ENCODE results near the gene ZNF598.

ZNF598 gene

DNA sequence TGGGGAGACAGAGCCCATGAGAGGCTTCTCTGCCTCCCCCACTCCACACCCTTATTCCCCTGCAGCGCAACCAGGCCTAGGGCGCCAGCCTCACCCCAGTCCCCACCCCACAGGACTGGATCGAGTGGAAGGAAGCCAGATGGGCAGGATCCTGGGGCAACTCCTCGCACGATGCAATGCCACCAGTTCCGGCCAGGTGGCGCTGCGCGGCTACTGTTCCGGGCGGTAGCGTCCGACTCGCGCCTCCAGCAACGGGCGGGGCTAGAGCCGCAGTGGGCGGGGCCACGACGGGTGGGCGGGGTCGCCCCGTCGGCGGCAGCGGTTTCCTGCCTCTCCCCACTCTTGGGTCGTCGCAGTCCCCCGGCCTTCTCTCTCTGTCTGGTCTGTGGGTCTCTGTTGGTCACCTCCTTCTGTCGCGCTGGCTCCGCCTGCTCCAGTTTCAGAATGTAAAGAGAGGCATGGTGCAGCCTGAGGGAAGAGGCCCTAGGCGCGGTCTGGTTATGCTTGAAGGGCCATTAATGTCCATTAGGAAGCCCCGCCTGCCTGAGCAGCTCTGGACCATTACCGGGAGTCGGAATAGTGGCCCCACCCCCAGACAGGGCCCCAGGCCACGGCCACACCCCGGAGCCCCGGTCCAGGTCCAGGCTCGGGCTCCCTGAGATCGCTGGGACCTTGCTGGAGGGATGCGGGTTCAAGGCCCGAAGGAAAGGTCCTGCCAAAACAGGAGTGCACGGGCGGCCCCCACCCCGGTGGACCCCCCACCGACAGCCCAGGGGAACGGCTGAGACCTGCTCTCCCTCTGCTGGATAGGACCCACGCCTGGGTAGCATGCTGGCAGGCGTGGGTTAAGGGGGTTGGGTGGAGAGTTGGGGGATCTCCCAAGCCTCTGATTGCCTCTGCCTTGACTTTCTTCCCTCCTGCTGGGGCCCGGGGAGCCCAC lies 13.7 kb upstream of the ZNF598 start (continued):
- TF ChIP-seq, protein P1, sequence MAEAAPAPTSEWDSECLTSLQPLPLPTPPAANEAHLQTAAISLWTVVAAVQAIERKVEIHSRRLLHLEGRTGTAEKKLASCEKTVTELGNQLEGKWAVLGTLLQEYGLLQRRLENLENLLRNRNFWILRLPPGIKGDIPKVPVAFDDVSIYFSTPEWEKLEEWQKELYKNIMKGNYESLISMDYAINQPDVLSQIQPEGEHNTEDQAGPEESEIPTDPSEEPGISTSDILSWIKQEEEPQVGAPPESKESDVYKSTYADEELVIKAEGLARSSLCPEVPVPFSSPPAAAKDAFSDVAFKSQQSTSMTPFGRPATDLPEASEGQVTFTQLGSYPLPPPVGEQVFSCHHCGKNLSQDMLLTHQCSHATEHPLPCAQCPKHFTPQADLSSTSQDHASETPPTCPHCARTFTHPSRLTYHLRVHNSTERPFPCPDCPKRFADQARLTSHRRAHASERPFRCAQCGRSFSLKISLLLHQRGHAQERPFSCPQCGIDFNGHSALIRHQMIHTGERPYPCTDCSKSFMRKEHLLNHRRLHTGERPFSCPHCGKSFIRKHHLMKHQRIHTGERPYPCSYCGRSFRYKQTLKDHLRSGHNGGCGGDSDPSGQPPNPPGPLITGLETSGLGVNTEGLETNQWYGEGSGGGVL (tag by site-specific recombination; IDR thresholded peaks at IDR 0.05): no peak; the same call in 1 of the 2 replicates
- TF ChIP-seq, protein P2, sequence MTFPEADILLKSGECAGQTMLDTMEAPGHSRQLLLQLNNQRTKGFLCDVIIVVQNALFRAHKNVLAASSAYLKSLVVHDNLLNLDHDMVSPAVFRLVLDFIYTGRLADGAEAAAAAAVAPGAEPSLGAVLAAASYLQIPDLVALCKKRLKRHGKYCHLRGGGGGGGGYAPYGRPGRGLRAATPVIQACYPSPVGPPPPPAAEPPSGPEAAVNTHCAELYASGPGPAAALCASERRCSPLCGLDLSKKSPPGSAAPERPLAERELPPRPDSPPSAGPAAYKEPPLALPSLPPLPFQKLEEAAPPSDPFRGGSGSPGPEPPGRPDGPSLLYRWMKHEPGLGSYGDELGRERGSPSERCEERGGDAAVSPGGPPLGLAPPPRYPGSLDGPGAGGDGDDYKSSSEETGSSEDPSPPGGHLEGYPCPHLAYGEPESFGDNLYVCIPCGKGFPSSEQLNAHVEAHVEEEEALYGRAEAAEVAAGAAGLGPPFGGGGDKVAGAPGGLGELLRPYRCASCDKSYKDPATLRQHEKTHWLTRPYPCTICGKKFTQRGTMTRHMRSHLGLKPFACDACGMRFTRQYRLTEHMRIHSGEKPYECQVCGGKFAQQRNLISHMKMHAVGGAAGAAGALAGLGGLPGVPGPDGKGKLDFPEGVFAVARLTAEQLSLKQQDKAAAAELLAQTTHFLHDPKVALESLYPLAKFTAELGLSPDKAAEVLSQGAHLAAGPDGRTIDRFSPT (tag by site-specific recombination; IDR thresholded peaks at IDR 0.05): peak; percentile 64; the same call in 1 of the 2 replicates
- peak; percentile 71 for TF ChIP-seq GLIS2 (tag by site-specific recombination; IDR thresholded peaks at IDR 0.05)
- 0 out of 2 replicates have a peak, but pooled peaks have one; percentile 15 for TF ChIP-seq ZNF843 (tag by site-specific recombination; IDR thresholded peaks at IDR 0.05)
- no peak for TF ChIP-seq ZFP3 (tag by site-specific recombination; IDR thresholded peaks at IDR 0.05; ENCODE audit: low read depth)
- peak; percentile 65; the same call in 1 of the 2 replicates for TF ChIP-seq ZNF391 (tag by site-specific recombination; IDR thresholded peaks at IDR 0.05; ENCODE audit: borderline replicate concordance, low read depth)

DNA sequence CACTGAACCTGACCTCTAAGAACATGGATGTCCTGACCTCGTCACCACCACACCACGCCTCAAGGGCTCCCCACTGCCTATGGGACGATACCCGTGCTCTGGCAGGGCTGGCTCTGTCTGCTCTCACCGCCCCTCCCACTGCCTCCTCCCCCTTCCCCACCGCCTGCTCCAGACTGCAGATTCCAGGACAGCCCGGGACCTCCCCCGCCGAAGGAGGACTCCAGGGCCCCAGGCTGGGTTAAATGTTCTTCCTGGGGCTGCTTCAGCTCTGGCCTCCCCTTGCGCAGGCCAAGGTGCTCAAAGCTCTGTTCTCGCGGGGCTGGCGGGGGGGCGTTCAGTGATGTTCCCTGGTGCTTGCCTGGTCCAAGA lies 13.1 kb upstream of the ZNF598 start:
- CTCF ChIA-PET: interaction anchor here (0.6 to 3.9 kb wide), 17 partner anchors 10 to 185 kb away, joined by 3 to 35 read pairs (median 5); partner anchors contain the start of genes NTHL1, TRAF7 and TSC2
- POLR2A ChIA-PET: interaction anchor here (0.6 to 3.2 kb wide), 8 partner anchors 11 to 246 kb away, joined by 5 to 18 read pairs (median 6); partner anchors contain the start of genes PGP and TRAF7
- H3K9me3 ChIP-seq (ENCODE audit: control insufficient read depth, insufficient read depth, low read depth, low read length): no peaks in the 10 kb centered on the region
- no peak overlapping the region for H3K27ac ChIP-seq (ENCODE audit: extremely low read depth, low read depth, low read length)
- H3K36me3 ChIP-seq (ENCODE audit: control insufficient read depth in 2 of 2, insufficient read depth in 1 of 2, low read length in 2 of 2): no peaks in the 10 kb centered on the region
- TF ChIP-seq, protein P3, sequence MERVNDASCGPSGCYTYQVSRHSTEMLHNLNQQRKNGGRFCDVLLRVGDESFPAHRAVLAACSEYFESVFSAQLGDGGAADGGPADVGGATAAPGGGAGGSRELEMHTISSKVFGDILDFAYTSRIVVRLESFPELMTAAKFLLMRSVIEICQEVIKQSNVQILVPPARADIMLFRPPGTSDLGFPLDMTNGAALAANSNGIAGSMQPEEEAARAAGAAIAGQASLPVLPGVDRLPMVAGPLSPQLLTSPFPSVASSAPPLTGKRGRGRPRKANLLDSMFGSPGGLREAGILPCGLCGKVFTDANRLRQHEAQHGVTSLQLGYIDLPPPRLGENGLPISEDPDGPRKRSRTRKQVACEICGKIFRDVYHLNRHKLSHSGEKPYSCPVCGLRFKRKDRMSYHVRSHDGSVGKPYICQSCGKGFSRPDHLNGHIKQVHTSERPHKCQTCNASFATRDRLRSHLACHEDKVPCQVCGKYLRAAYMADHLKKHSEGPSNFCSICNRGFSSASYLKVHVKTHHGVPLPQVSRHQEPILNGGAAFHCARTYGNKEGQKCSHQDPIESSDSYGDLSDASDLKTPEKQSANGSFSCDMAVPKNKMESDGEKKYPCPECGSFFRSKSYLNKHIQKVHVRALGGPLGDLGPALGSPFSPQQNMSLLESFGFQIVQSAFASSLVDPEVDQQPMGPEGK (tag by site-specific recombination; IDR thresholded peaks at IDR 0.05): no peak
- TF ChIP-seq ZFHX2 (tag by site-specific recombination; conservative IDR thresholded peaks at IDR 0.05): 0 out of 2 replicates have a peak, but pooled peaks have one; percentile 10
- TF ChIP-seq ZNF501 (tag by site-specific recombination; IDR thresholded peaks at IDR 0.05): no peak
- no peak for TF ChIP-seq ZNF707 (tag by site-specific recombination; IDR thresholded peaks at IDR 0.05)
- TF ChIP-seq ZNF776 (tag by site-specific recombination; IDR thresholded peaks at IDR 0.05; ENCODE audit: borderline replicate concordance): no peak
- TF ChIP-seq, protein P4, sequence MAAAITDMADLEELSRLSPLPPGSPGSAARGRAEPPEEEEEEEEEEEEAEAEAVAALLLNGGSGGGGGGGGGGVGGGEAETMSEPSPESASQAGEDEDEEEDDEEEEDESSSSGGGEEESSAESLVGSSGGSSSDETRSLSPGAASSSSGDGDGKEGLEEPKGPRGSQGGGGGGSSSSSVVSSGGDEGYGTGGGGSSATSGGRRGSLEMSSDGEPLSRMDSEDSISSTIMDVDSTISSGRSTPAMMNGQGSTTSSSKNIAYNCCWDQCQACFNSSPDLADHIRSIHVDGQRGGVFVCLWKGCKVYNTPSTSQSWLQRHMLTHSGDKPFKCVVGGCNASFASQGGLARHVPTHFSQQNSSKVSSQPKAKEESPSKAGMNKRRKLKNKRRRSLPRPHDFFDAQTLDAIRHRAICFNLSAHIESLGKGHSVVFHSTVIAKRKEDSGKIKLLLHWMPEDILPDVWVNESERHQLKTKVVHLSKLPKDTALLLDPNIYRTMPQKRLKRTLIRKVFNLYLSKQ (tag by site-specific recombination; IDR thresholded peaks at IDR 0.05; ENCODE audit: borderline replicate concordance): no peak
- TF ChIP-seq, protein P1 (tag by site-specific recombination; IDR thresholded peaks at IDR 0.05): peak; percentile 81
- TF ChIP-seq GLIS2 (tag by site-specific recombination; IDR thresholded peaks at IDR 0.05): peak; percentile 10; the same call in 1 of the 2 replicates
- TF ChIP-seq EGR2 (tag by site-specific recombination; IDR thresholded peaks at IDR 0.05; ENCODE audit: low read depth): peak; percentile 56
- no peak for TF ChIP-seq ZNF169 (tag by site-specific recombination; IDR thresholded peaks at IDR 0.05)
- peak; percentile 96 for TF ChIP-seq ZBTB20 (tag by site-specific recombination; IDR thresholded peaks at IDR 0.05)
- TF ChIP-seq ZNF341 (tag by site-specific recombination; IDR thresholded peaks at IDR 0.05; ENCODE audit: low read depth): 0 out of 2 replicates have a peak, but pooled peaks have one; percentile 44
- no peak for TF ChIP-seq ZNF555 (tag by site-specific recombination; conservative IDR thresholded peaks at IDR 0.05)
- no peak for TF ChIP-seq SCRT2 (tag by site-specific recombination; IDR thresholded peaks at IDR 0.05)
- peak; percentile 76 for TF ChIP-seq ZNF600 (tag by site-specific recombination; IDR thresholded peaks at IDR 0.05)
- H3K4me3 ChIP-seq (ENCODE audit: low read depth, low read length): peak overlapping the region; percentile 13; the same call in 1 of the 2 replicates
- H3K4me1 ChIP-seq (ENCODE audit: control insufficient read depth, insufficient read depth, low read length): peaks cover 3% of the 10 kb centered on the region; the same call in 1 of the 2 replicates
